Aorta (tissue), 5 donors: ENCODE measurements around the gene USP5. TPM values are rescaled to one million over a fixed set of nuclear protein-coding genes. Genes with fewer than 3 reads are reported as not detected.

ENCODE experiments used
- ATAC-seq: fragments of 200-7000 bp; cut with Tn5 transposase; one replicate; pipeline ENCODE4 v1.9.1; 2022; ENCODE audit warnings: moderate library complexity; ENCODE audit not compliant: low FRiP score
- DNase-seq, 2 donors: peaks; one replicate each; pipeline ENCODE4 v3.0.0-alpha.2; 2020
- H3K27ac ChIP-seq, 2 donors: one replicate each; pipeline ENCODE4 v1.5.1; 2013; ENCODE audit warnings: low read length in 2 of 2, mild to moderate bottlenecking in 2 of 2, moderate library complexity in 2 of 2, control low read depth in 1 of 2, inconsistent platforms in 1 of 2, low read depth in 1 of 2
- H3K27me3 ChIP-seq, 2 donors: one replicate each; pipeline ENCODE4 v1.6.1; 2013; ENCODE audit warnings: control low read depth in 1 of 2, low read length in 1 of 2, mild to moderate bottlenecking in 1 of 2, moderate library complexity in 1 of 2; ENCODE audit not compliant: insufficient read depth in 2 of 2, control insufficient read depth in 1 of 2
- H3K36me3 ChIP-seq, 2 donors: one replicate each; pipeline ENCODE4 v1.6.1; 2013; ENCODE audit warnings: control low read depth in 1 of 2, low read length in 1 of 2, mild to moderate bottlenecking in 1 of 2; ENCODE audit not compliant: insufficient read depth in 2 of 2, control insufficient read depth in 1 of 2
- H3K4me1 ChIP-seq, 2 donors: one replicate each; pipeline ENCODE4 v1.6.1; 2013; ENCODE audit warnings: low read length in 2 of 2, control low read depth in 1 of 2, mild to moderate bottlenecking in 1 of 2, moderate library complexity in 1 of 2; ENCODE audit not compliant: insufficient read depth in 2 of 2, control insufficient read depth in 1 of 2
- H3K4me3 ChIP-seq, 2 donors: one replicate each; pipeline ENCODE4 v1.5.1; 2013; ENCODE audit warnings: low read length in 2 of 2, control low read depth in 1 of 2, mild to moderate bottlenecking in 1 of 2
- H3K9me3 ChIP-seq: one replicate; pipeline ENCODE4 v1.6.1; 2013; ENCODE audit warnings: mild to moderate bottlenecking, low read length; ENCODE audit not compliant: control insufficient read depth
- WGBS, 2 donors: extraction: QIAGEN DNeasy Blood & Tissue Kit; methylation state at CpG; one replicate each; pipeline ENCODE4 v1.1.7; 2013; 5-methylcytosine and 5-hydroxymethylcytosine counted together
- intact Hi-C, 2 donors: fragments of 100-400 bp; cut with DNase I; formaldehyde crosslinking; loops; one replicate each; pipeline versions ENCODE4 v1.14.2 to v1.15.0; 2022
- polyA plus RNA-seq, 2 donors: library from polyadenylated mRNA; stranded (reverse); fragments of 200-250 nt; gene quantifications; one replicate each; pipeline ENCODE4 v1.2.3, GENCODE V29; 2013
- total RNA-seq, 2 donors: library from RNA; stranded (reverse); fragmentation: NEBNext Ultra II Directional; extraction: Animal tissue kit (Norgen Biotek cat#: 25700); gene quantifications; one replicate each; pipeline ENCODE4 v1.2.1, GENCODE V29; 2021
- donor health status: healthy with polysubstance abuse.
- donor health status: Bipolar disorder and iron deficiency.
- donor health status: DM: no; HTN: no; CAD: no.
- donor health status: DM: no; HTN: no; CAD: no.
- donor health status: DM: yes; HTN: yes; CAD: no.

The USP5 gene
- total and polyA plus RNA-seq, 4 donors = 26.7 to 64.6 (median 53.2) TPM

DNA sequence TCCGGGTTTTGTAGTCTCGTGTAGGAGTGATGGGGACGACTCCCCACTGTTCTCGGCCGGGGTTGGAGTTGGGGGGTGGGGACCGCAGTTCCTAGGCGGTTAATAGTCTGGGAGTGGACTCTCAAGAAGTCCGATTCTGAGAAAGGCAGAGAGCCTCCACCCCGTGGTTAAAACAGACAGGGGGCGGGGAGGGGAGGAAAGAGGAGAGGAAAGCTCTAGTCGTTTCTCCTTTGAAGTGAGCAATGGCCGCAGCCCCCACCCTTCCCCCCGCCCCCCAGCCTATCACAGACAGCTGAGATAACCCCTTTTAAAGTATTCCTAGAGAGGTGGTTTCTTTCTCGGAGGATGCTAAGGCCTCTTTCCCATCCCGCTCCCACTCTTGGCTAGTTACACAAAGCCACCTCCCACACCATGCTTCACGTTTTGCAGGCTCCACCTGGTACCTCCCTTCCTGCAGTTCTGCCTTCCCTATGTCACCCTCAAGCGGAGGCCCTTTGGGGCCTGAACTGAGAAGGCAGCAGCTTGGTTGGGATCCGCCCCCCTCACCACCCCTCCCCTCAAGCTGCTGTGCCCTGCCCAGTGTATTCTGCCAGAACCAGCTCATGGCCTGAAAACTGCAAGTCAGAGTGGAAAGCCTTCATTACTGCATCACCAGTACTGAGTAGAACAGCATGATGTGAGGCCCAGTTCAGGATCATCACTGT, 853 bp downstream of the USP5 start:
- WGBS, 2 donors = 0% methylated on average over 18 of the region's 18 CpGs
- Histone ChIP-seq H3K9me3 (no peaks in the 10 kb centered on the region), H3K36me3 (no peaks in the 10 kb centered on the region), H3K27me3 (no peaks in the 10 kb centered on the region), H3K27ac (peak overlapping the region; percentile 29 to 34), H3K4me1 (no peaks in the 10 kb centered on the region), H3K4me3 (peak overlapping the region; percentile 18 to 58)
- intact Hi-C loops = loop anchor here in 1 of 2 donors (2.0 kb wide), 2 partner anchors 14 to 38 kb away; partner anchors contain the start of gene TPI1
- DNase-seq (peak; percentile 83 to 86), ATAC-seq (peak; percentile 3)

GRCh38 chr12:6853626-6854025, 1.7 kb downstream of the USP5 start:
- H3K27me3 ChIP-seq = no peaks in the 10 kb centered on the region
- peaks cover 0 to 4% of the 10 kb centered on the region in 2 donors for H3K36me3 ChIP-seq
- 59 to 71% methylated on average over 1 of the region's 1 CpG for WGBS, 2 donors
- DNase-seq (no peak), ATAC-seq (no peak)
- no peaks in the 10 kb centered on the region for H3K4me1 ChIP-seq
- H3K9me3 ChIP-seq = no peaks in the 10 kb centered on the region
- intact Hi-C loops = loop anchor here in 1 of 2 donors (2.0 kb wide), 2 partner anchors 13 to 37 kb away; partner anchors contain the start of gene TPI1
- no peak overlapping the region for H3K4me3 ChIP-seq
- peak overlapping the region in 1 of 2 donors; percentile 34 for H3K27ac ChIP-seq

DNA sequence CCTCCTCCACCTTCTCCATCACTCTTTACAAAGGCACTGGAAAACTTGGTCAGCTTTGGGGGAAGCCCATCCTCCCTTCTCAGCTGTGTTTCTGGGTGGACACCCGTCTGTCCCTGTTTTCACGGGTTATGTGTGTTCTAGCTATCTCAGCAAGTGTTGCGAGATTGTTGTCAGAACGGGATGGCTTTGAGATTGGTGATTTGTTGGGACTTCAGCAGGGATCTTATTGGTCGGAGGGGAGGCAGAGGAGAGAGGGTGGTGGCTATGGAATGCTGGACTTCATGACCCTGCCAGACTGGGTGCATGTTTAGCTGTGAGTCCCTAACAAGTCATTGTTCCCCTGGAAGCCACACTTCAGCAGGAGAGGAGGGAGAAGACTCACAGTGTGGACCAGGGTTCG, 2.1 kb downstream of the USP5 start:
- Histone ChIP-seq H3K9me3 (no peaks in the 10 kb centered on the region), H3K27me3 (no peaks in the 10 kb centered on the region), H3K4me1 (no peaks in the 10 kb centered on the region), H3K4me3 (no peak overlapping the region), H3K36me3 (peaks cover 0 to 5% of the 10 kb centered on the region in 2 donors), H3K27ac (no peak overlapping the region)
- intact Hi-C loops = no loop called here
- no peak for ATAC-seq
- no peak for DNase-seq
- 74 to 80% methylated on average over 6 of the region's 6 CpGs for WGBS, 2 donors

DNA sequence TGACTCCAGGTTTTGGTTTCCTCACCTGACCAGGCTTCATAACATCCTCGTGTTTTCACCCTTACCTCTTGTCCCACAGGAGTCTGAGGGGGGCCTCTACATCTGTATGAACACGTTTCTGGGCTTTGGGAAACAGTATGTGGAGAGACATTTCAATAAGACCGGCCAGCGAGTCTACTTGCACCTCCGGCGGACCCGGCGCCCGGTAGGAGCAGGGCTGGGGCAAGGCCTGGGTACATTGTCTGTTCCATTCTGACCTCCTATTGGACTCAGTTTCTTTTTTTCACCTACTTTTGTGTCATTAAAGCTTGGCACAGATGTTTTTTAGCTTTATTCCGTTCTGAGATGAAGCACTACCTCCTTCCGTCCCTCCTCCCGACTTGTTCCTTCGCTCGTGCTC, 3.4 kb downstream of the USP5 start:
- H3K27ac ChIP-seq = no peak overlapping the region
- no peak for DNase-seq
- H3K4me3 ChIP-seq = no peak overlapping the region
- H3K27me3 ChIP-seq = no peaks in the 10 kb centered on the region
- WGBS, 2 donors = 89 to 90% methylated on average over 14 of the region's 14 CpGs
- H3K4me1 ChIP-seq = no peaks in the 10 kb centered on the region
- peaks cover 0 to 6% of the 10 kb centered on the region in 2 donors for H3K36me3 ChIP-seq
- no peaks in the 10 kb centered on the region for H3K9me3 ChIP-seq
- ATAC-seq = no peak
- intact Hi-C loops = no loop called here

- Histone ChIP-seq H3K4me1 (no peaks in the 10 kb centered on the region), H3K9me3 (no peaks in the 10 kb centered on the region), H3K27ac (no peak overlapping the region), H3K27me3 (no peaks in the 10 kb centered on the region), H3K4me3 (no peak overlapping the region), H3K36me3 (peaks cover 3 to 17% of the 10 kb centered on the region in 2 donors)
- intact Hi-C loops = no loop called here
- ATAC-seq (no peak), DNase-seq (no peak)
- WGBS, 2 donors = 95 to 98% methylated on average over 2 of the region's 2 CpGs
These were observed 6.8 kb downstream of the USP5 start for GRCh38 chr12:6858799-6859198.

DNA sequence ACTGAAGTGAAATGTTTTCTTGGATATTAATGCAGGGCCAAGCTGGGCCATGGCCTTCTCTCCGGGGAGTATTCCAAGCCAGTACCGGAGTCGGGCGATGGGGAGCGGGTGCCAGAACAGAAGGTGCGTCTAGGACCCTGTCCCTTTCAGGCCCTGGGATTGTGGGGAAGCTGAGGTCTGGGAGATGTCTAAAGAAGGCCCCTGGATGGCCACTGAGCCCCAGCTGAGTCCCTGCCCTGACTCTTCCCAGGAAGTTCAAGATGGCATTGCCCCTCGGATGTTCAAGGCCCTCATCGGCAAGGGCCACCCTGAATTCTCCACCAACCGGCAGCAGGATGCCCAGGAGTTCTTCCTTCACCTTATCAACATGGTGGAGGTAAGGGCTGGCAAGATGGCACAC, 8.2 kb downstream of the USP5 start:
- DNase-seq (no peak), ATAC-seq (no peak)
- 92 to 96% methylated on average over 9 of the region's 9 CpGs for WGBS, 2 donors
- Histone ChIP-seq H3K36me3 (peaks cover 3 to 17% of the 10 kb centered on the region in 2 donors), H3K4me1 (no peaks in the 10 kb centered on the region), H3K9me3 (no peaks in the 10 kb centered on the region), H3K27ac (no peak overlapping the region), H3K27me3 (no peaks in the 10 kb centered on the region), H3K4me3 (no peak overlapping the region)
- intact Hi-C loops = no loop called here

- WGBS, 2 donors = 94 to 96% methylated on average over 7 of the region's 7 CpGs
- intact Hi-C loops = no loop called here
- Histone ChIP-seq H3K9me3 (no peaks in the 10 kb centered on the region), H3K4me1 (no peaks in the 10 kb centered on the region), H3K27ac (no peak overlapping the region), H3K4me3 (no peak overlapping the region), H3K36me3 (peaks cover 3 to 17% of the 10 kb centered on the region in 2 donors), H3K27me3 (no peaks in the 10 kb centered on the region)
- ATAC-seq = no peak
- no peak for DNase-seq
These were observed 9.0 kb downstream of the USP5 start for GRCh38 chr12:6860942-6861341.

- WGBS, 2 donors = 88 to 91% methylated on average over 9 of the region's 9 CpGs
- DNase-seq = no peak
- no peak overlapping the region for H3K27ac ChIP-seq
- no peaks in the 10 kb centered on the region for H3K4me1 ChIP-seq
- no peaks in the 10 kb centered on the region for H3K9me3 ChIP-seq
- no peak for ATAC-seq
- intact Hi-C loops = no loop called here
- no peak overlapping the region for H3K4me3 ChIP-seq
- peaks cover 3 to 17% of the 10 kb centered on the region in 2 donors for H3K36me3 ChIP-seq
- H3K27me3 ChIP-seq = no peaks in the 10 kb centered on the region
These were observed 9.4 kb downstream of the USP5 start for GRCh38 chr12:6861391-6861790.

DNA sequence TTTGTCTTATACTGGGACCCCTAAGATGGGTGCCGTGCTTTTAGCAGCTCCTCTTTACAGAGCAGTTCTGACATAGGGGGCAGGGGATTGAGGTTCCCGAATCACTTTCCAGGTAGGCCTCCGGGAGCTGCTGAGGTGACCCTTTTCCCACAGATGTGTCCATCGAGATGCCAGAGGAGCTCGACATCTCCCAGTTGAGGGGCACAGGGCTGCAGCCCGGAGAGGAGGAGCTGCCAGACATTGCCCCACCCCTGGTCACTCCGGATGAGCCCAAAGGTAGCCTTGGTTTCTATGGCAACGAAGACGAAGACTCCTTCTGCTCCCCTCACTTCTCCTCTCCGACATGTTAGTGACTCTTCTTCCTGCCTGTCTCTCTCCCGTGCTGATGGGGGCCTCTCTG, 11.1 kb downstream of the USP5 start:
- DNase-seq (no peak), ATAC-seq (no peak)
- WGBS, 2 donors = 89 to 90% methylated on average over 11 of the region's 11 CpGs
- Histone ChIP-seq H3K4me1 (no peaks in the 10 kb centered on the region), H3K27ac (no peak overlapping the region), H3K9me3 (no peaks in the 10 kb centered on the region), H3K36me3 (peaks cover 3 to 17% of the 10 kb centered on the region in 2 donors), H3K27me3 (no peaks in the 10 kb centered on the region), H3K4me3 (no peak overlapping the region)
- intact Hi-C loops = no loop called here
